ENCODE results near the gene ROR1.

- TF ChIP-seq CTCF (IDR thresholded peaks at IDR 0.05; ENCODE audit: low read length) (no peak), EZH2phosphoT487 (IDR thresholded peaks at IDR 0.05; ENCODE audit: low read length) (no peak), EZH2 (optimal IDR thresholded peaks at IDR 0.05; ENCODE audit: low read depth, low read length) (no peak)
Measured at GRCh38 chr1:63828322-63829044, 54.7 kb downstream of the ROR1 start.
